HG03159 (cell line): ENCODE measurements around the gene SLC45A1.
"Not testable (repeated sequence)": the region's sequence is repeated elsewhere in the genome, so short reads cannot be mapped to it uniquely, and the experiment has no call there.

Source experiments
- ATAC-seq: cut with Tn5 transposase; IDR thresholded peaks from one replicate; pipeline ENCODE4 v1.9.1; 2021; ENCODE audit warnings: mild to moderate bottlenecking, moderate library complexity; ENCODE audit not compliant: unreplicated experiment

The SLC45A1 gene

DNA sequence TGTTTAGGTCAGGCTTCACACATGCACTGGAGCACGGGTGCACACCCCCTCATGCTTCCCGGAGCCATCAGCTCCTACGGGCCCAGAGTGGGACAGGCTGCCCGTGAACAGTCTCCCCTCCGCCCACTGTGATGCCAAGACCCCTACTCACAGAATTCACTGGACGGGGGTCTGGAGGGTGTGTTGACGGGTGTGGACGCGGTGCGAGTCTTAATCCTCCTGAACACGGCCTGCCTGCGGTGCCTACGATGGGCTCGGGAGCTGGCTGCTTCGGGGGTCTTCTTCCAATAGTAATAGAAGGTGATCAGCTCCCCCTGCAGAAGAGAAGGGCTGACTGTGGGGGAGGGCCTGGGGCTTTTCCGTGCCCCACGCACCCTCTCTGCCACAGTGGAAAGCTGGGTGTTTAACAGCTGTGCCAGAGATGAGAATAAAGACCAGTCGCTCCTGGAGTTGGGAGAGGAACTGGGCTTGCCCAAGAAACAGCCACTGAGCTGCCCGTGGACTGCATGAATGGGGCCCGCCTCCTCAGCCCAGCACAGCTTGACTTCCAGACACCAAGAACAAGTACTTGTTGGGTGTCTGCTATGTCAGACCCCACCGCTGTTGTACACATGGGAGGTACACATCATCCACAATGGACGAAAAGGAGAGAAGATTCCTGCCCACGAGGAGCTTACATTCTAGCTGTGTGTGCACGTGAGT lies 47.9 kb downstream of the SLC45A1 start:
- ATAC-seq = no peak

DNA sequence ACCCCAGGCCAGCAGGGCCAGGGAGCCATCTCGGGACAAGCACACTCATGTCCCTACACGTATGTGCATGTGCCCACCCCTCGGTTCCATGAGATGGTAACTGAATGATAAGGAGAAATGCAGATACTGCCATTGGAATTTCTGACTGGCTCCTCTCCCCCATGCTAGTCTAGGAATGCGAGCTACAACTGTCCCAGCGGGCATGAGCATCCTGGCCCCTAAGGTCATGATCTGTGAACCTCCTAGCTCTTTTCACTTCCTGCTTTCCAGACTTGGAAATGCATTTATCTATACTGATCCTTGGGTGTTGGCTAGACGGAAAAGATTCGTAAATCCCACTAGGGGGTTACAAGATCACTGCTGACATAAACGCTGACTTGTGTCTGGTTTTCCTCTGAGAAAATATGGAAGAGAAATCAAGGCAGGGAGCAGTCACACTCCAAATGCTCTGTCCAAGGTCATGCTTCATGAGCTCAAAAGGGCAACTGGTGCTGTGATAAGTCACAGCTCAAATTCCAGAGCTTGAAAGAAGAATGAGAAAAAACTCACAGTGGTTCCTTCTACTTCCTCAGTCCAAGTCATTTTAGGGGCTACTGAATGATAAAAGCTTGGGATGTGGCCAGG lies 49.8 kb downstream of the SLC45A1 start:
- no peak for ATAC-seq

DNA sequence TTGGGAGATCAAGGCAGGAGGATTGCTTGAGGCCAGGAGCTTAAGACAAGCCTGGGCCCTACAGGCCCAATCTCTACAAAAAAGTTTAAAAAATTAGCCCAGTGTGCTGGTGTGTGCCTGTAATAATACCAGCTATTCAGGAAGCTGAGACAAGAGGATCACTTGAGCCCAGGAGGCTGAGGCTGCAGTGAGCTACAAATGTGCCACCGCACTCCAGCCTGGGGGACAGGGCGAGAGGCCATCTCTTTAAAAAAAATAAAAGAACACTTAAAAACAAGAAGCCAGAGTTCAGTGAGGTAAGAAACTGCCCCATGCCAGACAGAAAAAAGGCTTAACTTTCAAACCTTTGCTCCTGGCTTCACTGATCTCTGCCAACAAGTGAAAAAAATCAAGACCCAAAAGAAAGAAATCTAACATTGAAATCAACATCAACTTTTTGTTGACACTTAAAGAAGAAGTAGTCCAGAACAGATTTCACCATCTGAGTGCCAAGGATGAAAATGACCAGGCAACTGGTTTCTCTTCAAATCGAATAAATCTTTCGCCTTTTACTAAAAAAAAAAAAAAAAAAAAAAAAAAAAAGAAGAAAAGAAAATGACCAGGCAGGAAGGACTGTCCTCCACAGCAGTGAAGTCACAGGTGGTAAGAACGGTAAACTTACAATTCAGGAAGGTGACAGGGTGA lies 51.2 kb downstream of the SLC45A1 start:
- no peak for ATAC-seq

DNA sequence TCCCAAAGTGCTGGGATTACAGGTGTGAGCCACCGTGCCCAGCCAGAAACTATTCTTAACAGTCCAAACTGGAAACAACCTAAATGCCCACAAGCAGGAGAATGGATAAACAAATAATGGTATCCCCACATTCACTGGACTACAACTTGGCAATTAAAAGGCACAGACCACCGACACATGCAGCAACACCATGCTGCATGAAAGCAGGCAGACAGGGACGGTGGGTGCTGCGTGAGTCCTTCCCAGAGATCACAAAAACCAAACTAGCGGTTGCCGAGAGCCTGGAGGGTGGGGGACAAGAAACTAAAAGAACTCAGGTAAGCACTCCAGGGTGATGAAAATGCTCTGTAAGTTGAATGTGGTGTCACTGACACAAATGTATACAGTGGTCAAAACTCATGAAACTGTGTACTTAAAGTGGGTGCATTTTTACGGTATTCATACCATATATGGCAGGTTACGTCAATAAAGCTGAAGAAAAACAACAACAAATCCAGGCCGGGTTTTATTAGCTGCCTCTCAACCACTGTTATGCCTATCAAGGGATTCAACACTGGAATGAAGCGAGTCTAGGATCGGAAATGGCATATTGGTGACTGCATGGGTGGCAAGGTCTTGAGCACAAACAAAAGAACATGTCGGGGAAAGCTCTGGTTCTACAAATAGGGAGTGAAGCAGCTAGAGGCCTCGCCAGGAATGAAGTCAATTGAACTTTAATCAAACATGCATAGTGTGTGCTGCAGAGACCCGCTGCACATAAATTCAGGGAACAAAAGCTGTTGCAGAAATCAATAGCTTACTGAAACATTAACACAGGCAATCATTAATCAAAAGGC lies 52.4 kb downstream of the SLC45A1 start:
- ATAC-seq = no peak

DNA sequence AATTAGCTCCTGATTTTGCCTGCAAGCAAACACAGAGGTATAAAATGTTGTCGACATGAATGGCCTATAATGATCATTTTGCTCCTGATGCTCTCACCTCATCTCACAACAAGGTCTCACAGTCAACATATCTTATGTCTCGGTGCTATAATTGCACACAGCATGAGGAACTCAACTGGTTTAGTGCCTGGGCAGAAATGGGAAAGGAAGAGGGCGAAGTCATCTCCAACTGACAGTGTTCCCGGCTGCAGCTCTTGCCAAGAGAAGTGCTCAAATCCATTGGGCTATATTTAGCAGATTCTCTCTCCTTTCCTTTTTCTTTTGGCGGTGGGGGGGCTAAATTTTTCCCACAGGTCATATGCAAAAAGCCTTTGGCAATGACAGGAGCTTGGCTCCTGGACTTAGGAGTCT lies 53.0 kb downstream of the SLC45A1 start:
- ATAC-seq = no peak

DNA sequence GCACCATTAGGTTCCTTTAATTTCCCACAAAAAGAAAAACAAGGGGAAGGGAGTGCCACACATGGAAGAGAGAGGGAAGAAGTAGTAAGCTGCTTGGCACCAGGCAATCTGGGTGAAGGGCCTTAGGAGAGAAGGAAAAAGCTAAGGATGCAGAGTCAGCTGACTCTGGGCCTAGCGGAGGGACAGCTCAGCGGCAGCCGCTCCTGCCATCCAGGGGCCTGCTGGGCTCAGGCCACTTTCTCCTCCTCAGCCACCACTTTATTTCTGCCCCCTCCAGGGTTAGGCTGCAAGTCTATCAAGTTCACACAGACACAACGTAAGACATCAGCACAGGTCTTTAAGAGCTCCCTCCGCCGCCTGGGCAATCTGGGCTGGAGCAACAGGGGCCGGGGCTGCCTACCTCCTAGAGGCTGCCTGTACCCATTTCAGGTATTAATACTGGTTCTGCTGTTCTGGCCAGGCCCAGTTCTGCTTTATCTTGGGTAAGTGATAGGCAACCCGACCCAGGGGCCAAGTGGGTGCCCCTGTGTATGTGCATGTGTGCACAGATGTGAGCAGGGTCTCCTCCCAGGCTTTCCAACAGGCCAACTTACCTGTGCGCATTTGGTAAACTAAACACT lies 53.6 kb downstream of the SLC45A1 start:
- ATAC-seq = no peak

DNA sequence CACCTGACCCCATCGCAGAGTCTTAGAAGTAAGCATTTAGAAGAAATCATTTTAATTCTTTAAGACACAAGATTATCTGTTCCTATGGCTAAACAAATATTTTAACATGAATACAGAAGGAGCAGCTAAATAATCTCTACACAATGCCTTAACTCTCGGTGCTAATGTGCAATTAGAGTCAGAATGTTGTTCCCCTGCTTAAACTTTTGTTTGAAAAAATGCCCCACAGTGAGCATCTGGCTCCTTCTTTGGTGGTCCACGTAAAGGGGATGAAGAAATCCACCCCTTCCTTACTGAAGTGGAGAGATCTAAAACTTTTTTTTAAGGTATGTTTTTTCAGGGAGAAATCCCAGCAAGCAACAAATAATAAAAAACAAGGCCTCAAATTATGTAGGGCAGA lies 55.2 kb downstream of the SLC45A1 start:
- no peak for ATAC-seq

DNA sequence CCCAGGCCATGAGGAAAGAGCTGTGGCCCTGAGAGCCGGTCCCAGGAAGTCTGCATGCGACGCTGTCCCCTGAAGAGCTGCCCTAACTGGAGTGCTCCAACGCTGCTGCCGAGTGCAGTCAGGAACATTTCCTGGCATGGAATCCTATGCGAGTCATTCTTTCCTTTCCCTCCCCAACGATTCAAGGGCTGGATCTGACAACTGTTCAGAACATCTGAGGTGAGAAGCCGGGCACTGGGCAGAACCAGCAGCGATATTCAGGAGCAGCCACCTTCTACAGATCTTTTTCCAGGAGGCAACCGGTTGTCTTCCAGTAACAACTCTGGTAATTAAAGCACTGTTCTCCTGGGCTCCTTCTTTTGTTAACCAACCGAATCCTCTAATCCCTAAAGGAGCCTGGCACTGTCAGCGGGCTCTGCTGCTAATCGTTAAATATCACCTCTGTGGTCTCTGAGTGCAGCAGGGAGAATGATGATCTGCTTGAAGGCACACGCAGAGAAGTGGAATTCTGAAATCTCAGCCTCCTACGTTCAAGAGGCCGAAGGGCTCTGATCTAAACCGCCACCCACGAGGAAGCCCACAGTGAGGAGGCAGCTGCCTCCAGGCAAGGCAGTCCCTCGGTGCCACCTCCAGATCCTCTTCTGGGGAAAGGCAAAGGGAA lies 55.8 kb downstream of the SLC45A1 start:
- no peak for ATAC-seq

DNA sequence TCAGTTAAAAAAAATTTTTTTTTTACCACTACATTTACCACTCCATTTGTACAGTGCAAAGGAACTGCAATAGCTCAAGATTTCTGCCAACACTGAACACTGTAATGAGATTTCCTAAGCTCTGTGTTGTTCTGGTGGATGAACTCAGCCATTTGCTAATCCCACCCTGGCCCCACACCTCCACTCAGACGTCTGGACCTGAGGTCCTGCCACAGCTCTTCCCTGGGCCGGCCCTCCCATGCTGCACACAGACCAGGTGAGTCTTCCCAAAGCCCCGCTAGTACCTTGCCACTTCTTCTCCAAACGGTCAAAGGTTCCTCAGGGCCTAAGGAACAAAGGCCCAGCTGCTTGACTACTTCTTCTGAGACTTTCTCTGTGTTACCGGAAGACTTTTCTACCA lies 56.4 kb downstream of the SLC45A1 start:
- ATAC-seq = no peak

DNA sequence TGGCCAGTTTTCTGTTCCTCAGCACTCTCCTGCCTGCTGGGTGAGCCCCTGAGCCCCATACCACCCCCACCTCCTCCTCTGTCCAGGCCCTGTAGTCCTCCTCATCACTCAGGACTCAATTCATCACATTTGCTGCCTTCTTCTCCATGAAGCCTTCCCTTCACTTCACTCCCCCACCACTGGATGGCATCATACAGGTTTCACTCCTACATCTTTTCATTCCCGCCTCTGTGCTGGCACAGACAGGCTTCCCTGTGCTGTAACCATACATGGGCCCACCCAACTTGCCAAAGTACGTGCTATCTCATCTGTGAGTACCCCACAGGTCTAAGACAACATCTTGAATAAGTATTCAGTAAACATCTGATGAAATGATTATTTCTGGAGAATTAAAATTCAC lies 56.9 kb downstream of the SLC45A1 start:
- no peak for ATAC-seq

DNA sequence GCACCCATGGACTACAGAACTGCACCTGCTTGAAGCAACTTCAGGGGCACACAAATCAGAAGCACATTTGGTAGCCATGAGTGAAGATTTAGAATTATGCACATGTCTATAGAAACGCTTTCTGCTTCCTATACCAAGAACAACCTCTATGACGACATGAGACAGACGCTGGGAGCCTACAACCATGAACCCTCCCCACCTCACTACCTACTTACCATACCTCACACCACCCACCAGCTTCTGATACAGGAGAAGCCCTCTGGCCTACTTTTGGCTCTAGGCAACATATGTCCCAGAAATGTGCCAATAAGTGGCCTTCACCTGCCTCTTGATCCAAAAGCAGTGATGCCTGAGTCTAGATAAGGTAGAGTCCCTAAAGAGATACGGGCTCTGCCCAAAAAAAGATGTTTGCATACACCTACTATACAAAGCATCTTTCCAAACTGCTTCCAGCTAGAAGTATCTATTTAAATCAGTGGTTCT lies 58.5 kb downstream of the SLC45A1 start:
- no peak for ATAC-seq

DNA sequence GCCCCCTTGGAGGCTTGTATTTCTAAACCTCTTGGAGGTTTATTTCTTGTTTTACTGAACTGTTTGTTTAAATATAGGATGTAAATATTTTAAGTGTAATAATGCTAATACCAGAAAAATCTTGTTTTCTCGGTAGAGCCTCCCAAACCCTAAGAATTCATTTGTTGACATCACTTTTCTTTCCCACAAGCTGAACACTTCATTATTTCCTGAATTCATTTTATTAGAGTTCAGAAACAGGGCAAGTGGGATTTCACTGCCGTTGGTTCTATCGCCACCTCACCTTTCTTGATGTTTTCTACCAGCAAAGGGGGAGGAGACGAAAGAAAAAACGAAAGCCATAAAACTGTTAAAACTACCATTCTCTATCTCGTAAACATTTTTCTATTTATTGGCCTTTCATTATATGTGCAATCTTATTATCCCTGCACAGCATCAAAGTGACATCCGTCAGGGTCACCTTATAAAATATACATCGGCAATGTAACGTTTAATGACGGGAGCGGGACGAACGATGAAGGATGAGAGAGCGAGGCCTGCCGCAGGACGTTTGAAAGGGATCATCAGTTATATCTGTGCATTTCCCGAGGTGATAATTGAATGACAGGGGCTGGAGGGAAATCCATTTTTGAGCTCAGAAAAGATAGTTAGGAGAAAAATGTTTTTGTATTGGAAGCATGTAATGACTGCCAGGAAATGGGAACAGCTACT lies 59.5 kb downstream of the SLC45A1 start:
- ATAC-seq = no peak

DNA sequence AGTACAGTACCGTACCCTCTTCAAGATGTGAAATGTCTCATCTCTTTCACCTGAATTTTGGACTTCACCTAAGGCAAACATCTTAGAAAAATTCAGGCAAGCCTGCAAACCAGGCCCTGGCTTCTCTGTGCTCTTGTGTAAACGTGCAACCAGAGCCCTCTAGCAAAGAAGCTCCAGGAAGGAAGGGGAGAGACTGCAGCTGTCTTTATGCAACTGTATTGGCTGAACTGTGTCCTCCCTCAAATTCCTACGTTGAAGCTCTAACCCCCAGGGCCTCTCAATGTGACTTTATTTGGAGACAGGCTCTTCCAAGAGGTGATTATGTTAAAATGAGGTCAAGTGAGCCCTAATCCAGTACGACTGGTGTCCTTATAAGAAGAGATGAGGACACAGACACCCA lies 60.3 kb downstream of the SLC45A1 start:
- no peak for ATAC-seq

DNA sequence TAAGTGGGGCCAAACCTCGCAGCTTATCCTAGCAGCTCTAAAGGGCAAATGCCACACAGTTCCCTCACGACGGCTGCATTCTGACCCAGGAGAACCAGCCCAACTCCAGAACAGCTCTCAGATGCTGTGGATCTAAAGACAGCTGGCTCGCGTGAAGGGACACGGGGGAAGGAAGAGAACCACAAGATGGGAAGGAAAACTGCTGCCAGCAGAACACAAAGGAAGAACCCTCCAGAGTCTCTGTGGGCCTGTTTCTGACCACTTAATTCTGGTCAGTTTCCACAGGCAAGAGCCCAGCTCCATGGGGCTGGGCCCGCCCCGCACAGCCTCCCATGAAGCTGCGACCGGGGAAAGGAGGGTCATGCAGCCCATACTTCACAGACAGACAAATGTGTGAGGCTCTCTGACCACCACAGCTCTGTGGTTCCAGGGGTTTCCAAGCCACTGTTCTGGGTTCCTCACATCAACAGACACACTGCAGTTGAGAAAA lies 61.1 kb downstream of the SLC45A1 start:
- ATAC-seq = no peak

DNA sequence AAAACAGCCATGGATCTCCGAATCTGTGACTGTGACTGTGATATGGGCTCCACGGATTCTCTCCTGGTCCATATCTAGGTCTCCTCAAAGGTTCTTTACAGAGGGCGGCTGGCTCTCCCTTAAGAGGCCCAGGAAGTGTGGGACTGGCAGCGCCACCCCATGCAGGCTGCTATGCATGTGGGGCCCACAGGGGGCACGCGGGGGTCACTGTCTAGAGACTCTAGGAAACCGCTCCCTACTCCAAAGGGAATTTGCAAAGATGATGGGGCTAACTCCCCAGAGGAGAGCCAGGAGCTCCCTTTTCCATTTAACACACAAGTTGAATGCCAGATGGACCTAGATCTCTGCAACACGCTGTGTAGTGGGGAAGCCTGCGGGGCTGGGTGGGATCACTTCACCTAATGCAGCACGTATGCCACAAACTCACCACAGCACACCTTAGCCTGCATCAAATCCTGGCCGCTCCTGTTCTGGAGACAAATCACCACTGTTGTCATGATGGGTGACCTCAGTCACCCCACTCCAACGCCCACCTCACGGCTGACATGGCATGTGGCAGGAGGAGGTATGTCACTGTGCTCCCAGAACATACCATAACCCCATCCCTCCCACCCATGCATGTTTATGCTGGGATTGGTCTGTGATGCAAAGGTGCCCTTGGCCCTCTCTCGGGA lies 61.7 kb downstream of the SLC45A1 start:
- no peak for ATAC-seq

DNA sequence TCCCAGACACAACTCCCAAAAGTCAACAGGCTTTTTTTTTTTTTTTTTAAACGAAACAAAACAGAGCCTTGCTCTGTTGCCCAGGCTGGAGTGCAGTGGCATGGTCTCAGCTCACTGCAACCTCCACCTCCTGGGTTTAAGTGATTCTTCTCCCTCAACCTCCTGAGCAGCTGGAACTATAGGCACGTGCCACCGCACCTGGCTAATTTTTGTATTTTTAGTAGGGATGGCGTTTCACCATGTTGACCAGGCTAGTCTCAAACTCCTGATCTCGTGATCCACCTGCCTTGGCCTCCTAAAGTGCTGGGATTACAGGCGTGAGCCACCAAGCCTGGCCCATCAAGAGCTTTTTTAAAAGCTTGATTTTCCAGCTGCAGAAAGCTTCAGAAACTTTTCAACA lies 62.4 kb downstream of the SLC45A1 start:
- ATAC-seq = not testable (repeated sequence)

DNA sequence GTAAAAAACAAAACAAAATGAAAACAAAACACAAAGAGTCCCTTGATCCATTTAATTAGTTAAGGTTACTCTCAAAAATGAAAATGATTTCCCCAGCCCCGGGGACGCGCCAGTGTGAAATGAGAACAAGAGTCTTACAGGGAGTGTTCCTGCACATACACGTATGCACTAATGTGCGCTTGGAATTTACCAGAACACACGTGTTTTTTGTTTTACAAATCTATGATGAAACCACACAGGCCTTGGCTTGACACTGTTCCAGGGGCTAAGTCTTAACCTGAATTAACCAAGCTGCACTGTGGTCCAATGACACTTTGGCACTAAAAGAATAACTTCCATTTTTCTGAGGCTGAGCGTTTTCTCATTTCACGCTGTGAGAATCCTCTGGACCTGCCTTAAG lies 63.7 kb downstream of the SLC45A1 start:
- no peak for ATAC-seq

DNA sequence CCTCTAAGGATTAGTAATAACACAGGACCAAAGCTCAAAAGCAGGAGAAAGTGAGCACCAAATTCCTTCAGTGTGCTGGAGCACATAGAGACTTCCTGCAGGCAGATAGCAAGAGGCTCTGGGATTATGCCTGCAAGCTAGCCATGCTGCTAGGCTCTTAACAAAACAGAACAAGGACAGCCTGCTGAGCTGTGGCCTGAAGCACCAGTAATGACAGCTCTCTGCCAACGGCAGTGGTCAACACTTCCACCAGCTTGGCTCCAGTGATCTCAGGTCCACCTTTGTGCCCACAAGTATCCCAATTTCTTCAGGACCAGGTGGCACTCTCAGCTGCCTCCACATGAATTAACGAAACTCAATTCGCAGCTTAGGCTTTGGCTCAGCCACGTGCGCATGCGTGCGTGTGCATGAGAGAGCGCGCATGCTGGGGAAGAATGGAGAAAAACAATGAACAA lies 64.2 kb downstream of the SLC45A1 start:
- ATAC-seq = no peak
